GM12892 (cell line): Measurements from ENCODE around the gene LUC7L.
"Not testable (repeated sequence)": the region's sequence is repeated elsewhere in the genome, so short reads cannot be mapped to it uniquely, and the experiment has no call there.

Source experiments
- POLR2A ChIP-seq: IDR thresholded peaks from 2 replicates; pipeline ENCODE4 v1.6.1; 2011; ENCODE audit warnings: low read depth, low read length, control low read depth
- POLR2AphosphoS5 ChIP-seq: IDR thresholded peaks from 2 replicates; pipeline ENCODE4 v1.6.1; 2011; ENCODE audit warnings: low read depth, low read length, control low read depth

DNA sequence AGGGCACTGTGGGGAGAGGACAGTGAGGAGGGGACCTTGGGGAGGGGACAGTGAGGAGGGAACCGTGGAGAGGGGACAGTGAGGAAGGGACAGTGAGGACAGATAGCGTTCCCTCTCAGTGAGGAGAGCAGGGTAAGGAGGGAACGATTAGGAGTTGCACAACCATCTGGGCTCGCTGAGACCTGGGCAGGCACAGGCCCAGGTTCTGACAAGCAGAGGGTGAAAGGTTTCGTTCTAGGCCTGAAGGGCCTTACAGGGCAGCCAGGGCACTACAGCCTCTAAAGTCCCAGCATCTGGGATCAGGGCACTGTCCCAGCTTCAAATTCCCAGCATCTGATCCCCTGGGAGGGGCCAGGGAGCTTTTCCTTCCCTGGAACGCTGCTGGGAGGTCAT is 76.1 kb downstream of the LUC7L start:
- not testable (repeated sequence) for TF ChIP-seq POLR2AphosphoS5, POLR2A
